ENCODE measurements around the gene PIP5K1C.

DNA sequence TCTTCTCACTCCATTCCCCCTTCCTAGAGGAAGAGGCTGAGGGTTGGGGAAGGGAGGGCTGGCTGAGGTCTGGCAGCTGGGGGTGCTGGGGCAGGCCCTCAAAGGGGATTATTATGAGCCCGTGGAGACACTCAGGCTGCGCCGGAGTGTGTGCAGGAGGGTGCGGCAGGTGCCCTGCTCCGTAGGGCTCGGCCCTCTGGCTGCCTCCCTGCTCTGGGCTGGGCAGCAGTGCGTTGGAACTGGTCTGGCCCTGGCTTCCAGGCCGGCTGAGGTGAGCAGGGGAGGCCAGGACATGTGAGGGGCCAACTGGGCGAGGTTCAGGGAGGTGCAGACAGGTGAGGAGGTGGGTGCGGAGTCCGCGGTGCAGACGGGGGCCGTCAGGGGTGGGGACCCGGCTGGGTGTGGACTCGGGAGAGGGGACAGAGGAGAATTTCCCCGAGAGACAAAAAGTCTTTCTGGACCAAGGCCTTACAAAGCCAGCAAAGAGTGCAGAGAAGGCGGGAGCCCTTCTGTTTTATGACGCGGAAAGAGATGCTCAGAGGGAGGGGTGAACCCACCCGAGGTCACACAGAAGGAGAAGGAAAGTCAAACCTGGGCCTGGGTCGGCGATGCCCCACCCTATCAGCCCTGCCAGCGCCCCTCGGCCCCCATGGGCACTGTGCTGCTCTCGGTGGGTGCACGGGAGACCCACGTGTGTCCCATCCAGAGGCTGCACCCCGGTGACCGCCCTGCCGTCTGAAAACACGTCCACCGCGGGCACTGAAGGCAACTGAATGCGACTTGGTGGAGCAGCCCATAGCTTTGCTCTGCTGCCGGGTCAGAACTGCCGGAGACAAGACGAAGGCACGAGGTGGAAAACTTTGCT is 31.0 kb downstream of the PIP5K1C start:
- TF ChIP-seq, protein P1, sequence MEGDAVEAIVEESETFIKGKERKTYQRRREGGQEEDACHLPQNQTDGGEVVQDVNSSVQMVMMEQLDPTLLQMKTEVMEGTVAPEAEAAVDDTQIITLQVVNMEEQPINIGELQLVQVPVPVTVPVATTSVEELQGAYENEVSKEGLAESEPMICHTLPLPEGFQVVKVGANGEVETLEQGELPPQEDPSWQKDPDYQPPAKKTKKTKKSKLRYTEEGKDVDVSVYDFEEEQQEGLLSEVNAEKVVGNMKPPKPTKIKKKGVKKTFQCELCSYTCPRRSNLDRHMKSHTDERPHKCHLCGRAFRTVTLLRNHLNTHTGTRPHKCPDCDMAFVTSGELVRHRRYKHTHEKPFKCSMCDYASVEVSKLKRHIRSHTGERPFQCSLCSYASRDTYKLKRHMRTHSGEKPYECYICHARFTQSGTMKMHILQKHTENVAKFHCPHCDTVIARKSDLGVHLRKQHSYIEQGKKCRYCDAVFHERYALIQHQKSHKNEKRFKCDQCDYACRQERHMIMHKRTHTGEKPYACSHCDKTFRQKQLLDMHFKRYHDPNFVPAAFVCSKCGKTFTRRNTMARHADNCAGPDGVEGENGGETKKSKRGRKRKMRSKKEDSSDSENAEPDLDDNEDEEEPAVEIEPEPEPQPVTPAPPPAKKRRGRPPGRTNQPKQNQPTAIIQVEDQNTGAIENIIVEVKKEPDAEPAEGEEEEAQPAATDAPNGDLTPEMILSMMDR (IDR thresholded peaks at IDR 0.05): no peak
- TF ChIP-seq JUN (IDR thresholded peaks at IDR 0.05) (no peak), POLR2A (IDR thresholded peaks at IDR 0.05; ENCODE audit: low read length) (no peak), RAD21 (conservative IDR thresholded peaks at IDR 0.05 in 1 of 2, IDR thresholded peaks at IDR 0.05 in 1 of 2) (no peak), SMC3 (IDR thresholded peaks at IDR 0.05) (no peak), CHD4 (IDR thresholded peaks at IDR 0.05; ENCODE audit: borderline replicate concordance) (no peak), FOXS1 (CRISPR knock-in tag; IDR thresholded peaks at IDR 0.05) (no peak)
- TF ChIP-seq, protein P2, sequence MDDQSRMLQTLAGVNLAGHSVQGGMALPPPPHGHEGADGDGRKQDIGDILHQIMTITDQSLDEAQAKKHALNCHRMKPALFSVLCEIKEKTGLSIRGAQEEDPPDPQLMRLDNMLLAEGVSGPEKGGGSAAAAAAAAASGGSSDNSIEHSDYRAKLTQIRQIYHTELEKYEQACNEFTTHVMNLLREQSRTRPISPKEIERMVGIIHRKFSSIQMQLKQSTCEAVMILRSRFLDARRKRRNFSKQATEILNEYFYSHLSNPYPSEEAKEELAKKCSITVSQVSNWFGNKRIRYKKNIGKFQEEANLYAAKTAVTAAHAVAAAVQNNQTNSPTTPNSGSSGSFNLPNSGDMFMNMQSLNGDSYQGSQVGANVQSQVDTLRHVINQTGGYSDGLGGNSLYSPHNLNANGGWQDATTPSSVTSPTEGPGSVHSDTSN (IDR thresholded peaks at IDR 0.05): no peak

Measured in A549 (cell line).